Measurements from ENCODE around the gene DOK6. TPM values are rescaled to one million over a fixed set of nuclear protein-coding genes. Genes with fewer than 3 reads are reported as not detected.

The DOK6 gene
- total and polyA plus RNA-seq, 2 donors (not counting 3 experiments of a cell fraction or from before 2014, with no cell fraction given): under 0.01 TPM; not detected in 1

DNA sequence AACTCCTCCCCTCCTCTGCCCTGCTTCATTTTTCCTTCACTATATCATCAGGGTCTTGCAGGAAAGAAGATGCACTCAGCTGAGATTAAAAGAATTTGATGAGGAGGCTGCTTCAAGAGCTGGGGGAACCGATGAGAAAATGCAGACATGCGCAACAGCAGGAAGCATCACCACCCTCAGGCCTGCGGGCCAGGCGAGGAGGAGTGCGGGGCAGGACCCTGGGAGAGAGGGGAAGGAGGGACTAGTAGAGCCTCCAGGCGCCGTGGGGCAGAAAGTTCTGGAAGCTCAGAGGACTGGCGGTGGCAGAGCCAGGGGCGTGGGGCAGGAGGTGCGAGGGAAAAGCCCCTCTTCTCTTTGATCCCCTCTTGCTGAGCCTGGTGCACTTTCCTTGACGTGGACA is 438.8 kb downstream of the DOK6 start:
- Histone ChIP-seq H3K4me1 (ENCODE audit: control insufficient read depth, extremely low read depth, insufficient read depth, low read length) (no peaks in the 10 kb centered on the region), H4K20me1 (replicated peaks; ENCODE audit: control insufficient read depth, extremely low read depth, insufficient read depth, low read length) (no peaks in the 10 kb centered on the region), H3K4me3 (replicated peaks in 1 of 3; ENCODE audit: insufficient read depth in 1 of 3, low read depth in 1 of 3, low read length in 3 of 3) (no peak overlapping the region), H3K79me2 (ENCODE audit: control insufficient read depth, insufficient read depth, low read length) (no peaks in the 10 kb centered on the region), H3K9me3 (replicated peaks; ENCODE audit: control insufficient read depth, insufficient read depth, low read length) (no peaks in the 10 kb centered on the region), H3K9me1 (replicated peaks; ENCODE audit: control insufficient read depth, extremely low read depth, insufficient read depth, low read length) (no peaks in the 10 kb centered on the region), H3K4me2 (ENCODE audit: insufficient read depth, low read length) (no peak overlapping the region), H3K27me3 (ENCODE audit: control insufficient read depth in 2 of 2, insufficient read depth in 2 of 2, low read length in 2 of 2) (no peaks in the 10 kb centered on the region), H2AFZ (ENCODE audit: low read depth, low read length) (no peak overlapping the region), H3K27ac (ENCODE audit: insufficient read depth, low read depth, low read length) (no peak overlapping the region), H3K36me3 (ENCODE audit: control insufficient read depth in 2 of 2, extremely low read depth in 1 of 2, insufficient read depth in 2 of 2, low read length in 2 of 2) (no peaks in the 10 kb centered on the region), H3K9ac (replicated peaks; ENCODE audit: extremely low read depth, insufficient read depth, low read length) (no peak overlapping the region)
- no peak for DNase-seq (ENCODE audit: low read depth, low spot score)
- intact Hi-C loops (cut with micrococcal nuclease): no loop called here
- ChIA-PET POLR2A (no interaction called here), CTCF (interaction anchor here (1.1 kb wide), 1 partner anchor 993 kb away, joined by 3 read pairs; no protein-coding TSS in a partner anchor)
- TF ChIP-seq FOS (IDR thresholded peaks at IDR 0.05; ENCODE audit: borderline replicate concordance, insufficient read depth, low read length): no peak
- FAIRE-seq: no peak
- dilution Hi-C loops (cut with MboI; ENCODE audit: extremely low pct_ligation_motif_present, low sequenced_read_pairs): no loop called here
- BruUV-seq (replicated peaks): no TSS peak

DNA sequence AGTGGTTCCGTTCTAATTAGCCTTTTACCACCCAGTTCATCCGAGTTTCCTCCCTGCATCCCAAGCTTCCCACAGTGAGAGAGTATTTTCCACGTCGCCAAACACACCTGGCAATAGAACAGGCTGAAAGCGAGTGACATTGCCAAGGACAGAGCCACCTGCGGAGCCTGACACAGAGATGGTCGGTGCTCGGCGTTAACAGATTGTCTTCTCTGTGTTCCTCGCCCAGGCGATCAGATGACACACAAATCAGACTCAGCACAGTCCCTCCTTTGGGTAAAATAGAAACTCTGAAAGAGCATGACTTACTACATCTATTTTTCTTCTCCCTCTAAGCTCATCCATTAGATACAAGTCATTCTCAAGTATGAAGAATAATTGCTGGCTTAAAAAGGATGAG is 439.3 kb downstream of the DOK6 start:
- dilution Hi-C loops (cut with MboI; ENCODE audit: extremely low pct_ligation_motif_present, low sequenced_read_pairs) (no loop called here), intact Hi-C loops (cut with micrococcal nuclease) (no loop called here)
- DNase-seq (ENCODE audit: low read depth, low spot score): no peak
- Histone ChIP-seq H3K27me3 (ENCODE audit: control insufficient read depth in 2 of 2, insufficient read depth in 2 of 2, low read length in 2 of 2) (no peaks in the 10 kb centered on the region), H3K4me3 (replicated peaks in 1 of 3; ENCODE audit: insufficient read depth in 1 of 3, low read depth in 1 of 3, low read length in 3 of 3) (no peak overlapping the region), H3K79me2 (ENCODE audit: control insufficient read depth, insufficient read depth, low read length) (no peaks in the 10 kb centered on the region), H3K27ac (ENCODE audit: insufficient read depth, low read depth, low read length) (no peak overlapping the region), H2AFZ (ENCODE audit: low read depth, low read length) (no peak overlapping the region), H3K4me1 (ENCODE audit: control insufficient read depth, extremely low read depth, insufficient read depth, low read length) (no peaks in the 10 kb centered on the region), H3K9me1 (replicated peaks; ENCODE audit: control insufficient read depth, extremely low read depth, insufficient read depth, low read length) (no peaks in the 10 kb centered on the region), H3K9me3 (replicated peaks; ENCODE audit: control insufficient read depth, insufficient read depth, low read length) (no peaks in the 10 kb centered on the region), H3K4me2 (ENCODE audit: insufficient read depth, low read length) (no peak overlapping the region), H4K20me1 (replicated peaks; ENCODE audit: control insufficient read depth, extremely low read depth, insufficient read depth, low read length) (no peaks in the 10 kb centered on the region), H3K36me3 (ENCODE audit: control insufficient read depth in 2 of 2, extremely low read depth in 1 of 2, insufficient read depth in 2 of 2, low read length in 2 of 2) (no peaks in the 10 kb centered on the region), H3K9ac (replicated peaks; ENCODE audit: extremely low read depth, insufficient read depth, low read length) (no peak overlapping the region)
- POLR2A ChIA-PET: no interaction called here
- CTCF ChIA-PET: interaction anchor here (1.1 to 1.5 kb wide), 2 partner anchors 10 to 993 kb away, joined by 3 to 8 read pairs; no protein-coding TSS in a partner anchor
- BruUV-seq (replicated peaks): no TSS peak
- no peak for FAIRE-seq
- TF ChIP-seq, protein P1, sequence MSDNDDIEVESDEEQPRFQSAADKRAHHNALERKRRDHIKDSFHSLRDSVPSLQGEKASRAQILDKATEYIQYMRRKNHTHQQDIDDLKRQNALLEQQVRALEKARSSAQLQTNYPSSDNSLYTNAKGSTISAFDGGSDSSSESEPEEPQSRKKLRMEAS (IDR thresholded peaks at IDR 0.05; ENCODE audit: insufficient read depth, insufficient read length): no peak
- TF ChIP-seq FOS (IDR thresholded peaks at IDR 0.05; ENCODE audit: borderline replicate concordance, insufficient read depth, low read length) (no peak), GATA2 (IDR thresholded peaks at IDR 0.05; ENCODE audit: insufficient read depth, insufficient read length, low read depth, low read length) (no peak), MYC (IDR thresholded peaks at IDR 0.05; ENCODE audit: low read depth, low read length) (no peak), POLR2AphosphoS5 (IDR thresholded peaks at IDR 0.05; ENCODE audit: insufficient read depth, low read depth, low read length) (no peak), POLR2A (IDR thresholded peaks at IDR 0.05; ENCODE audit: low read depth, low read length) (no peak), EZH2 (IDR thresholded peaks at IDR 0.05; ENCODE audit: borderline replicate concordance, low read depth, low read length, severe bottlenecking) (no peak), JUN (IDR thresholded peaks at IDR 0.05; ENCODE audit: borderline replicate concordance, insufficient read depth, insufficient read length, low read depth) (no peak)
- TF ChIP-seq, protein P2, sequence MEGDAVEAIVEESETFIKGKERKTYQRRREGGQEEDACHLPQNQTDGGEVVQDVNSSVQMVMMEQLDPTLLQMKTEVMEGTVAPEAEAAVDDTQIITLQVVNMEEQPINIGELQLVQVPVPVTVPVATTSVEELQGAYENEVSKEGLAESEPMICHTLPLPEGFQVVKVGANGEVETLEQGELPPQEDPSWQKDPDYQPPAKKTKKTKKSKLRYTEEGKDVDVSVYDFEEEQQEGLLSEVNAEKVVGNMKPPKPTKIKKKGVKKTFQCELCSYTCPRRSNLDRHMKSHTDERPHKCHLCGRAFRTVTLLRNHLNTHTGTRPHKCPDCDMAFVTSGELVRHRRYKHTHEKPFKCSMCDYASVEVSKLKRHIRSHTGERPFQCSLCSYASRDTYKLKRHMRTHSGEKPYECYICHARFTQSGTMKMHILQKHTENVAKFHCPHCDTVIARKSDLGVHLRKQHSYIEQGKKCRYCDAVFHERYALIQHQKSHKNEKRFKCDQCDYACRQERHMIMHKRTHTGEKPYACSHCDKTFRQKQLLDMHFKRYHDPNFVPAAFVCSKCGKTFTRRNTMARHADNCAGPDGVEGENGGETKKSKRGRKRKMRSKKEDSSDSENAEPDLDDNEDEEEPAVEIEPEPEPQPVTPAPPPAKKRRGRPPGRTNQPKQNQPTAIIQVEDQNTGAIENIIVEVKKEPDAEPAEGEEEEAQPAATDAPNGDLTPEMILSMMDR (IDR thresholded peaks at IDR 0.05; ENCODE audit: extremely low read depth in 1 of 2, insufficient read depth in 1 of 2, low read depth in 1 of 2, low read length in 2 of 2): no peak

Data from endothelial cell of umbilical vein (primary cell).